IPS-18c (cell line): ENCODE results near the gene KIF3C.
"Not testable (repeated sequence)": the region's sequence is repeated elsewhere in the genome, so short reads cannot be mapped to it uniquely, and the experiment has no call there.

Experiments used
- H3K4me3 ChIP-seq: 2 replicates; pipeline ENCODE4 v1.7.0; 2013; ENCODE audit warnings: low read depth, mild to moderate bottlenecking, low read length, moderate library complexity; ENCODE audit not compliant: insufficient read depth
- H3K9me3 ChIP-seq: one replicate; pipeline ENCODE4 v1.6.1; 2013; ENCODE audit warnings: mild to moderate bottlenecking, low read length, moderate library complexity; ENCODE audit not compliant: control insufficient read depth, insufficient read depth

The KIF3C gene

DNA sequence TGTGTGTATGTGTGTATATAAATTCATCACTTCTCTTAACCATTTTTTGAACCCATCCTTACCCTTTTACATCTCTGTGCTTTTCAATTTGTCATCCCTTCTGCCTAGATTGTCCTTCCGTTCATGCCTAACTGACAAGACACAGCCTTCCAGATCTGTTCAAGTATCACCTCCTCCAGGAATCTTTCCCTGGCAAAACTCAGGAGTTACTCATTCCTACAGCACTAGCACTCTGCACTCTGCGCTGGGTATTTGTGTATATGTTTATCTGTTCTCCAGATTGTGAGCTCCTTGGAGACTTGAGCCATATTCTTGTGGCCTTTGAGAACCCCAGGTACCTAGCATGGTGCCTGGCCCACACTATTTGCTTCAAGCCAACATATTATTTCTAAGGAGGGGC lies 77.2 kb downstream of the KIF3C start:
- Histone ChIP-seq H3K9me3 (no peaks in the 10 kb centered on the region), H3K4me3 (no peak overlapping the region)

DNA sequence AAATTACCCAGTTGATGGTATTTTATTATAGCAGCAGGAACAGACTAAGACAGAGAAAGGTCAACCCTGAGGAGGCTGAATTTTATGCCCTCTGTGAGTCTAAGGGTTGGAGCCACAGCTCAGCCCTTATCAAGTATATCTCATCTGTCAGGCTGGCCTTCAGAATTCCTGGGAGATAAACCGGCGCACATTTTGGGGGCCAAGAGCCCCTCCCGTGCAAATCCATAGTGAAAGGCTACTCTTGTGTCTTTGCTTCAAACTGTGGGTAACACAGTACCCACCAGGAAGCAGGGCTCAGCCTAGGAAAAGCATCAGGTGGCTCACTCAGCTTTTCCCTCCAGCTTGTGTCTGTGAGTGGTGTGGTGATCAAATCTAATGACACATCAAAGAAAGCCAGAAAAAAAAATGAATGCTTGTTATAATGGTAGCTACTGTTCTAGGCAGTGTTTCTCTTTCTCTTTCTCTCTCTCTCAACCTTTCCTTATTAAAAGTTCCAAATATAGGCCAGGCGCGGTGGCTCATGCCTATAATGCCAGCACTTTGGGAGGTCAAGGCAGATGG lies 79.0 kb downstream of the KIF3C start:
- no peaks in the 10 kb centered on the region for H3K9me3 ChIP-seq
- H3K4me3 ChIP-seq, result no peak overlapping the region

DNA sequence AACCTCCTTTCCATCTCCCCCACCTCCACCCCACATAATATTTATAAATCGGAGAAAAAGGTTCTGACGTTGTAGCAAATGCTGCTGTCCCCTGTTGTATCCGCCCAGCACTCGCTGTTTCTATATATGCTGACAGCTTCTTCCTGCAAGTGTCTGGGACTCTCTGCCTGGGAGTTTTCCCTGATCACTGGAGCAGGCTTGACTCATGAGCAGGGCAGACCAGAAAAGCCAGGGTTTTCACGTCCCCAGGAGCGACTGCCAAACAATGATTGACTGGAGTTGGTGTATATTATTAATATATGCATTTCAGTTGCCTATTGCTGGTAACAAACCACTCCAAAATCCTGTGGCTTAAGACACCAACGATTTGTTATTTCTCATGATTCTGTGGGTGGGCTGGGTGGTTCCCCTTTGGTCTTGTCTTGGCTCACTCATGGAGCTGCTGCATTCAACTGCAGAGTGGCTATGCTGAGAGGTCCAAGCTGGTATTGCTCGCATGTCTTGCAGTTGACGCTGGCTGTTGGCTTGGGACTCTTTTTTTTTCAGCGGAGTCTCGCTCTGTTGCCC lies 82.8 kb downstream of the KIF3C start:
- Histone ChIP-seq H3K9me3 (no peaks in the 10 kb centered on the region), H3K4me3 (no peak overlapping the region)

DNA sequence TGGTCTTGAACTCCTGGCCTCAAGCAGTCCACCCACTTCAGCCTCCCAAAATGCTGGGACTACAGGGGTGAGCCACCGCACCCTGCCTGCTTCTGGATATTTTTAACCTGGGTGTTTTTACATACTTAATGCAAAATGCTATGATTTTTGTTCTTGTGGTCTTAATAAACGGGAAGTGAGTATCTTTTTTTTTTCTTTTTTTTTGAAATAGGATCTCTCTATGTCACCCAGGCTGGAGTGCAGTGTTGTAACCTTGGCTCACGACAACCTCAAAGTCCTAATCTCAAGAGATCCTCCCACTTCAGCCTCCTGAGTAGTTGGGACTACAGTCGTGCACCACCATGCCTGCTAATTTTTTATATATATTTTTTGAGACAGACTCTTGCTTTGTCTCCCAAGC lies 84.8 kb downstream of the KIF3C start:
- Histone ChIP-seq H3K4me3 (no peak overlapping the region), H3K9me3 (no peaks in the 10 kb centered on the region)

DNA sequence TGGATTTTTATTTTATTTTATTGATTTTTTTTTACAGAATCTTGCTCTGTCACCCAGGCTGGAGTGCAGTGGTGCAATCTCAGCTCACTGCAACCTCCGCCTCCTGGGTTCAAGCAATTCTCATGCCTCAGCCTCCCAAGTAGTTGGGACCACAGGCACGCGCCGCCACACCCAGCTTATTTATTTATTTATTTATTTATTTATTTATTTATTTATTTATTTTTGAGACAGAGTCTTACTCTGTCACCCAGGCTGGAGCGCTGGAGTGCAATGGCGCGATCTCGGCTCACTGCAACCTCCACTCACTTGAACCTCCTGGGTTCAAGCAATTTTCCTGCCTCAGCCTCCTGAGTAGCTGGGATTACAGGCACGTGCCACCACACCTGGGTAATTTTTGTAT lies 86.0 kb downstream of the KIF3C start:
- not testable (repeated sequence) for H3K9me3 ChIP-seq, H3K4me3 ChIP-seq

DNA sequence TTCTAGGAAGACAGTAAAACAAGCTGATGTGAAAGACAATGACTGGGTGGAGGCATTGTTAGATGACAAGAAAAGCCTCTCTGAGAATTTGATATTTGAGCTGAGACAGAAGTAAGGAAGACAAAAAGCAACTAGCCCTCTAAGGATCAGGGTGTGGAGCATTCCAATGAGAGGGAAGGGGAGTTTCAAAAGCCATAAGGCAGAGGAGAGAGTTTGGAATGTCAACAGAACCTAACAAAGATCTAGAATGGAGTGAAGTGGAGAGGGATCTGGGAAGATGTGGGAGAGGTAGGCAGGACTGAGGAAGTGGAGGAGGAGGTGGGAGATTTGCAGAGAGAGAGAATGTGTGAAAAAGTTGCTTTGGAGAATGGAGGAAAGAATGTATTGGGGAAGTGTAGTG lies 86.7 kb downstream of the KIF3C start:
- Histone ChIP-seq H3K4me3 (no peak overlapping the region), H3K9me3 (no peaks in the 10 kb centered on the region)

DNA sequence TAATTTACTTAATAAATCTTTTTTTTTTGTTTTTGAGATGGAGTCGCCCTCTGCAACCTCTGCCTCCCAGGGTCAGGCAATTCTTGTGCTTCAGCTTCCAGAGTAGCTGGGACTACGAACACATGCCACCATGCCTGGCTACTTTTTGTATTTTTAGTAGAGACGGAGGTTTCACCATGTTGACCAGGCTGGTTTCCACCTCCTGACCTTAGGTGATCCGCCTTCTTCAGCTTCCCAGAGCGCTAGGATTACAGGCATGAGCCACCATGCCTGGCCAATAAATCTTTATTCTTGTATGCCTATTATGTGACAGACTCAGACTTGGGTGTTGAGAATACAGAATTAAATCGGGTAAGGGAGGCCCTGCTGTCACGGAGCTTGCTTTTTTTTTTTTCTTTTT lies 87.3 kb downstream of the KIF3C start:
- Histone ChIP-seq H3K9me3 (no peaks in the 10 kb centered on the region), H3K4me3 (no peak overlapping the region)

DNA sequence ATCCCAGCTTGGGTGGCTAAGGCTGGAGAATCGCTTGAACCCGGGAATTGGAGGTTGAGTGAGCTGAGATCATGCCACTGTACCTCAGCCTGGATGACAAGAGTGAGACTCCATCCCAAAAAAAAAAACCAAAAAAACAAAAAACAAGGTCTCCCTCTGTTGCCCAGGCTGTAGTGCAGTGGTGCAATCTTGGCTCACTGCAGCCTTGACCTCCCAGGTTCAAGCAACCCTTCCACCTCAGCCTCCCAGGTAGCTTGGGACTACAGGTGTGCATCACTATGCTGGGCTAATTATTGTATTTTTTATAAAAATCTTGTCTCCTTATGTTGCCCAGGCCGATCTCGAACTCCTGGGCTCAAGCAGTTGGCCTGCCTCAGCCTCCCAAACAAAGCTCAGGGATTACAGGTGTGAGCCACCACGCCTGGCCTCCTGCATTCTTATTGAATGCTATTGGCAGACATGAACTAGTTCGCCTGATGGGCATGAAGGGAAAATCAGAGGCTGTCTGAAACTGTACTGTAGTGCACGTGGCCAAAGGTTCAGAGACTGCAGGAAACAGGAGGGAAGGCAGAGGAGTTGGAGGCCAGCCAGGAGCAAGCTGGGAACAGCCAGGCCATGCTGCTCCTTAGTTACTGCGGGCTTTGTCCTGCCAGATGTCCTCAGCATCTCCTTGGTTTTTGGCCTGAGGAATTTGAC lies 88.0 kb downstream of the KIF3C start:
- H3K4me3 ChIP-seq, result no peak overlapping the region
- no peaks in the 10 kb centered on the region for H3K9me3 ChIP-seq

DNA sequence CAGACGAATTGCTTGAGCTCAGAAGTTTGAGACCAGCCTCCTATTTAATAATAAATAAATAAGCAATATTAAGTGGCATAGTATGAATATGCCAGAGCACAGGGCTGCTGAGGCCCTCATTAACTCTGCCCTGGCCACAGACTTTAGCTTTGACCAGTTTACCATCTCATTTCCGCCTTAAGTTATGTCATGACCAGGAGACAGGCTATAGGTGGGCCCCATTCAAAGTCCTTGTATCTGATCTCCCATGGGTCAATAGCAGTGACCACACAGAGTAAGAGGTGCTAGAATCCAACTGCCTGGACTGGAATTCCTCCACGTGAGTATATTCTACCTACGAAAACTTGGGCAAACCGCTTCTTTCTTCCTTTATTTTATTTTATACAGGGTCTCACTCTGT lies 90.6 kb downstream of the KIF3C start:
- no peaks in the 10 kb centered on the region for H3K9me3 ChIP-seq
- H3K4me3 ChIP-seq, result no peak overlapping the region

DNA sequence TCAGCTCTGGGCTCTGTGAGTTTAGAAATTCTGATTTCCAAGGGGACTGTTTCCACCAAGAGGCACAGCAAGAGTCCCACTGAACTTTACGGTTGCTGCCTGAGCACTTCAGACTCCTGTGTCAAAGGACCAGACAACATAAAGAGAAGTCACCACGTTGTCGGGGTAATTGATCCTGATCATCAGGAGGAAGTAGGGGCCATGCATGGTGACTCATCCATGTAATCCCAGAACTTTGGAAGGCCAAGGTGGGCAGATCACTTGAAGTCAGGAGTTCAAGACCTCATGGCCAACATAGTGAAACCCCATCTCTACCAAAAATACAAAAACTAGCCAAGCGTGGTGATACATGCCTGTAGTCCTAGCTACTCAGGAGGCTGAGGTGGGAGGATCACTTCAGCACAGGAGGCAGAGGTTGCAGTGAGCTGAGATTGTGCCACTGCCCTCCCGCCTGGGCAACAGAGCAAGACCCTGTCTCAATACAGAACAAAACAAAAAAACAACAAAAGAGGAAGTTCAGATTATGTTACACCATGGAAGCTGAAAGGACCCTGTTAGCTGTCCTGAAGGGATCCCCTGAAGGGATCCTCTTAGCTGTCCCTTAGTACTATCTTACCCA lies 94.6 kb downstream of the KIF3C start:
- no peaks in the 10 kb centered on the region for H3K9me3 ChIP-seq
- no peak overlapping the region for H3K4me3 ChIP-seq

DNA sequence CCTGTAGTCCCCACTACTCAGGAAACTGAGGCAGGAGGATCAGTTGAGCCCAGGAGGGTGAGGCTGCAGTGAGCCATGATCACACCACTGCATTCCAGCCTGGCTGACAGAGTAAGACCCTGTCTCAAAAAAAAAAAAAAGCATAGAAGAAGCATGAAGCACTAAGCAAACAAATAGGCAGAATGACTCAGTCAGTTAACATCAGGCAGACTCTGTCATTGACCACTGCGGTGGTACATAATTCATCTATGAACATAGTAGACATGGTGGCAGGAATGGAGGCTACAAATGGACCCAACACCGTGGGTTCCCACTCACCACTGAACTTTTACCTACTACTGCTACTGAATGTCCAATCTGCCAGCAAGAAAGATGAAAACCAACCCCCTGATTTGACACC lies 96.4 kb downstream of the KIF3C start:
- Histone ChIP-seq H3K9me3 (no peaks in the 10 kb centered on the region), H3K4me3 (no peak overlapping the region)

DNA sequence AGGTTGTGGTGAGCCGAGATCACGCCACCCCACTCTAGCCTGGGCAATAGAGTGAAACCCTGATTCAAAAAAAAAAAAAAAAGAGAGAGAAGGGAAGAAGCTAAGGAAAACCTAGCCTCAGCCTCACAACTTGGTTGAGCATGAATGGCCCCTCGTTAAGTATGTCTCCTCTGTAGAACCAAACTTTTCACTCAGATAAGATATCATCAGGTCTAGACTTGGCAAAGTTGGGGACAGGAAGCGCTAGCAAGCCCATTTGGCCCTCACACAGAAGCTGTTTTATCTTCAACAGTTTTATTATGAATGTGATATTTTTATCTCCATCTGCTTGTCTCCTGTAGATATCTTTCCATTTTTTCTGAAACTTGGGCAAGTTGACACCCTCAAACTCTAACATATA lies 100.5 kb downstream of the KIF3C start:
- no peak overlapping the region for H3K4me3 ChIP-seq
- H3K9me3 ChIP-seq, result peaks cover 5% of the 10 kb centered on the region

DNA sequence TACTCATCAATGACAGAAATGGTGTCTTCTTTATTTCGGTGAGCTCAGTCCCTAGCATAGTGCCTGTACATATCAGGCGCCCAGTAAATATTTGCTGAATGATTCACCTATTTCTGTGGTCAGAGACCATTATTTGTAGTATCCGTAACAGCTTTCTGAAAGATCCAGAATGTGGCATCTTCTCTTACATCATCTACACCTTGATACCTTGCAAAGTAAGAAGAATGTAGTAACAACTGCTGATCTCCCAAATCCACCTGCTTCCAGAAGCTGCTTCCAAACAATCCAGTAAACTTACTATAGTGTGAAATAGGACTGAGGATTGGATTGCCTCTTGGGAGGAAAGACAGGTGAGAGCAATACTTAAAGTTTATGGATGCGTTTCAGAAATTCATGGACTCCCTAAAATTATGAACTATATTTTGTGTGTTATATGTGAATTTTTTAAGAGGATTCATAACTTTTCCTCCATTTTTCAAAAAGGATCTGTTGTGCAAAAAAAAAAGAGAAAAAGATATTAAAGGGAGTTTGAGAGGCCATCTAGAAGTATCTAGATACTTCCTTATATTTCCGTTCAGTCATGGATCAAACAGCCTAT lies 103.1 kb downstream of the KIF3C start:
- Histone ChIP-seq H3K9me3 (peaks cover 5% of the 10 kb centered on the region), H3K4me3 (peak overlapping the region; percentile 38; the same call in 1 of the 2 replicates)

DNA sequence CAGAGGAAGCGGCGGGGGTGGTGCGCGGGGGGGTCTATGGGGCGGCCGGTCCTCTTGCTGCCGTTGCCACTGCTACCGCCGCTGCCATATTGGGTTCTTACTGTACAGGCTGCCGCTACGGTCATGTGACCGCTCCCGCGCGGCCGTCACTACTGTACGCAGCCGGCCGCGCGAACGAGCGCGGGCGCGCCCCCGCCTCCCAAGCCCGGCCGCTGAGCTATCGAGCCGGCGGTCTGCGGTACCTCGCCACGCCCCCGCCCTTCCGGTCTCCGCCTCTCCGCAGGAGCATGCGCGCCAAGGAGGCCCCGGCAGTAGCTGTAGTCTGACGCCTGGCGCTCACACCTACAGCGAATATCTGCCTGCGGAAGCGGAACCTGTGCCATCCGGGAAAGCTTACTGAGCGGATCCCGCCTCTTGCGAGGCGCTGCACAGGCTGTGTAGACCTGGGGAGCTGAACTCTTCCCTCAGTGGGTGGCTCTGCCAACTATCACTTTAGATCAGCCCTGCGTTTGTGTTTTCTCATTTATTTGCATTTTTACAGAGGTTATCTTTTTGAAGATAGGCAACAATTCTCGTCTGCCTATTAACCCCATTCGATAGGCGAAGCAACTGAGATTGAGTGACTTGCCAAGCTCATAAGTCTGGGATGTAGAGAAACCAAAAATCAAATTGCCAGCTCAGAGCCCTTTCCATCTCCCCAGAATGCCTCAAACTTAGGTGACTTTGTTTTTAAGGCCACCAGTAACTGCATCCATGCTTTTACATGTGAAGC lies 103.8 kb downstream of the KIF3C start, which contains the start of gene ASXL2:
Gene ASXL2 (minus strand): TSS at position 127 of the 772 bp plus-strand sequence. CDS start 265 bp downstream, outside the sequence.
- peaks cover 5% of the 10 kb centered on the region for H3K9me3 ChIP-seq
- peak within 1 kb of the TSS; percentile 98 for H3K4me3 ChIP-seq

DNA sequence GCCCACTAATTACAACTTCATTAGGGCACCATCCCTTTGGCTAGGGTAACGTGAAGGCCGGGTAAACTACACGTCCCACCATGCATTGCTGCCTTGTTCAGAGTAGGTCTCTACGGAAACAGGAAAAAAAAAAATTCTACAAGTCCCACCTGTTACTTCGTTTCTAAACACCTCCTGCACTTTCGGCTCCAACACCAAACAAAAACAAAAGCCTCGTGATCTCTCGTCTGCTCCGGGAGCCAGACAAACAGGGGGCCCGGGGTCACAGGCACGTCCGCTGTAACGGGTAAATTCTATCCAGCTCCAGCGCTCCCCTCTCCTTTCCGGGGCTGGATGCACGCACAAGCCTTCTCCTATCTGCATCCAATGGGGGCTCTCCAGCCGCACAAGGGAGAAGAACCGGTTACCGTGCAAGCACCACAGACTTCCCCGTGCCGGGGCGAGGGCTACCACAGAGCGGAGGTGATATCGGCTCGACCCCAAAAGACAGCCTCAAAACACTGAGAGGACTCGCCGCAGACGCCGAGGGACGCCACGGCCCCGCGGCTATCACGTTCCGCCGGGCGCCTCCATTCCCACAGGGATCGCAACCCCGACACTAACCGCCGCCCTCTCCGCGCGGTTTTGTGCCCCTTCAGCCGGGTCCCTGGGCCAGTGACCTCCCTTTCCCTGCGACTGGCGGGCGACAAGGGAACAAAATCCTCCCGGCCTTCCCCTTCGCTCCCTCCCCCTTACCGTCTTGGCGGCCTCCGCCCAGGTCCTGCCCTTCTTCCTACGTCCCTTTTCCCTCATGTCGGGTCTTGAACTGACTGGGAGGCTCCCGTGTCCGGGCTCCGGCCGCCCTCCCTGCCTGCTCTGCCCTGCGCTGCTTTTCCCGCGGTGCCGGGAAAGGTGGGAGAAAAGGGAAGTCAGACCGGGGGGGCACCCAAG lies 104.6 kb downstream of the KIF3C start:
- Histone ChIP-seq H3K9me3 (peaks cover 5% of the 10 kb centered on the region), H3K4me3 (peak overlapping the region; percentile 98)
